IMR-90 (cell line): Measurements from ENCODE around the gene EMID1. TPM values are rescaled to one million over a fixed set of nuclear protein-coding genes. Genes with fewer than 3 reads are reported as not detected.

Experiments used
- ATAC-seq: fragments of 200-7000 bp; cut with Tn5 transposase; 2 replicates; pipeline ENCODE4 v1.9.1; 2020; ENCODE audit warnings: low read depth, mild to moderate bottlenecking, moderate library complexity
- BruUV-seq: library from RNA; stranded (reverse); fragments of 400-500 nt; replicated peaks from 2 replicates; lab custom pipeline; 2021; lab: Mats Ljungman, UMichigan
- CTCF ChIA-PET: fragments of 300-600 bp; formaldehyde crosslinking; extraction: SDS; loops from one replicate; lab custom pipeline; 2021; ENCODE audit warnings: antibody characterized with exemption; lab: Yijun Ruan, JAX
- POLR2A ChIA-PET: fragments of 300-600 bp; sonication (Branson Sonifier 250); formaldehyde crosslinking; loops from one replicate; lab custom pipeline; 2022; ENCODE audit warnings: antibody characterized with exemption; ENCODE audit not compliant: unreplicated experiment; lab: Charles Lee
- DNase-seq: peaks from one replicate; pipeline ENCODE4 v3.0.0; 2013
- H2AFZ ChIP-seq: replicated peaks from 2 replicates; pipeline ENCODE3; 2013; ENCODE audit warnings: low read length, mild to moderate bottlenecking; ENCODE audit not compliant: poor library complexity
- H2AK5ac ChIP-seq: 2 replicates; pipeline ENCODE4 v1.6.1; 2013; ENCODE audit warnings: low read depth, low read length, inconsistent platforms
- H2AK9ac ChIP-seq: replicated peaks from 2 replicates; pipeline ENCODE3; 2013; ENCODE audit warnings: mild to moderate bottlenecking, low read depth, low read length, moderate library complexity; ENCODE audit not compliant: poor library complexity
- H2BK120ac ChIP-seq: 2 replicates; pipeline ENCODE4 v1.6.1; 2013; ENCODE audit warnings: low read depth, low read length, inconsistent platforms
- H2BK15ac ChIP-seq: 3 replicates; pipeline ENCODE4 v1.6.1; 2013; ENCODE audit warnings: low read depth, low read length, inconsistent platforms
- H2BK20ac ChIP-seq: 2 replicates; pipeline ENCODE4 v1.6.1; 2013; ENCODE audit warnings: low read depth, mild to moderate bottlenecking, inconsistent platforms, low read length, moderate library complexity
- H2BK5ac ChIP-seq: 2 replicates; pipeline ENCODE4 v1.6.1; 2013; ENCODE audit warnings: mild to moderate bottlenecking, low read depth, low read length, inconsistent platforms; ENCODE audit not compliant: poor library complexity, severe bottlenecking
- H3K14ac ChIP-seq: replicated peaks from 2 replicates; pipeline ENCODE4 v1.6.1; 2013; ENCODE audit warnings: low read depth, low read length, inconsistent platforms
- H3K18ac ChIP-seq: 2 replicates; pipeline ENCODE4 v1.6.1; 2013; ENCODE audit warnings: low read depth, low read length, control low read depth
- H3K23ac ChIP-seq: 2 replicates; pipeline ENCODE4 v1.6.1; 2013; ENCODE audit warnings: low read depth, low read length, inconsistent platforms
- H3K27ac ChIP-seq: 2 replicates; pipeline ENCODE4 v1.5.1; 2013; ENCODE audit warnings: mild to moderate bottlenecking, control low read depth, low read length; ENCODE audit not compliant: insufficient read depth
- H3K27me3 ChIP-seq: 2 replicates; pipeline ENCODE4 v1.6.1; 2013; ENCODE audit warnings: low read length; ENCODE audit not compliant: control insufficient read depth, insufficient read depth
- H3K36me3 ChIP-seq: 2 replicates; pipeline ENCODE4 v1.6.1; 2013; ENCODE audit warnings: low read length, mixed read lengths; ENCODE audit not compliant: control insufficient read depth, insufficient read depth
- H3K4ac ChIP-seq: 2 replicates; pipeline ENCODE4 v1.6.1; 2013; ENCODE audit warnings: low read depth, low read length, inconsistent platforms
- H3K4me1 ChIP-seq: 2 replicates; pipeline ENCODE4 v1.6.1; 2013; ENCODE audit warnings: low read length, mixed read lengths; ENCODE audit not compliant: control insufficient read depth, insufficient read depth
- H3K4me2 ChIP-seq: 2 replicates; pipeline ENCODE4 v1.6.1; 2013; ENCODE audit warnings: low read depth, mild to moderate bottlenecking, control low read depth, low read length, moderate library complexity
- H3K4me3 ChIP-seq: 2 replicates; pipeline ENCODE4 v1.5.1; 2013; ENCODE audit warnings: low read depth, mild to moderate bottlenecking, control low read depth, low read length, moderate library complexity; ENCODE audit not compliant: insufficient read depth
- H3K56ac ChIP-seq: 2 replicates; pipeline ENCODE4 v1.6.1; 2013; ENCODE audit warnings: low read length, inconsistent platforms; ENCODE audit not compliant: insufficient read depth; ENCODE audit errors: extremely low read depth
- H3K79me1 ChIP-seq, 2 experiments: 2 replicates each; pipeline ENCODE4 v1.6.1; 2013; ENCODE audit warnings: low read length in 2 of 2, inconsistent platforms in 1 of 2, low read depth in 1 of 2
- H3K9ac ChIP-seq: 2 replicates; pipeline ENCODE4 v1.6.1; 2013; ENCODE audit warnings: low read depth, low read length, control low read depth
- H3K9me1 ChIP-seq: 2 replicates; pipeline ENCODE4 v1.6.1; 2013; ENCODE audit warnings: low read length, inconsistent platforms; ENCODE audit not compliant: insufficient read depth
- H3K9me3 ChIP-seq: 2 replicates; pipeline ENCODE4 v1.6.1; 2013; ENCODE audit warnings: low read length; ENCODE audit not compliant: control insufficient read depth, insufficient read depth
- H4K20me1 ChIP-seq: 2 replicates; pipeline ENCODE4 v1.6.1; 2013; ENCODE audit warnings: low read length, inconsistent platforms; ENCODE audit not compliant: insufficient read depth
- H4K5ac ChIP-seq: 2 replicates; pipeline ENCODE4 v1.6.1; 2013; ENCODE audit warnings: mild to moderate bottlenecking, low read depth, low read length, control low read depth
- H4K8ac ChIP-seq, 2 experiments: 2 replicates each; pipeline ENCODE4 v1.6.1; 2013; ENCODE audit warnings: low read depth in 2 of 2, low read length in 2 of 2, control low read depth in 1 of 2, inconsistent platforms in 1 of 2
- H4K91ac ChIP-seq: 2 replicates; pipeline ENCODE4 v1.6.1; 2013; ENCODE audit warnings: low read depth, low read length, inconsistent platforms; ENCODE audit not compliant: insufficient read depth
- BHLHE40 ChIP-seq: fragments of 150-350 bp; IDR thresholded peaks from 2 replicates; pipeline ENCODE4 v1.6.1; 2016; ENCODE audit warnings: mild to moderate bottlenecking, low read depth, low read length
- CEBPB ChIP-seq: IDR thresholded peaks from 2 replicates; pipeline ENCODE4 v1.6.1; 2012; ENCODE audit warnings: low read depth, low read length, improper control_type of control experiment
- CHD1 ChIP-seq: IDR thresholded peaks from 2 replicates; pipeline ENCODE4 v1.6.1; 2012; ENCODE audit warnings: low read depth, low read length, improper control_type of control experiment
- MAFK ChIP-seq: IDR thresholded peaks from 2 replicates; pipeline ENCODE4 v1.6.1; 2012; ENCODE audit warnings: low read depth, low read length, improper control_type of control experiment
- NFE2L2 ChIP-seq: fragments of 150-350 bp; IDR thresholded peaks from 2 replicates; pipeline ENCODE4 v1.6.1; 2016; ENCODE audit warnings: low read depth, mild to moderate bottlenecking, low read length
- POLR2A ChIP-seq: IDR thresholded peaks from 2 replicates; pipeline ENCODE4 v1.6.1; 2012; ENCODE audit warnings: mild to moderate bottlenecking, low read depth, low read length
- RAD21 ChIP-seq: IDR thresholded peaks from 2 replicates; pipeline ENCODE4 v1.6.1; 2012; ENCODE audit warnings: low read length, improper control_type of control experiment
- RCOR1 ChIP-seq: IDR thresholded peaks from 2 replicates; pipeline ENCODE4 v1.6.1; 2012; ENCODE audit warnings: mild to moderate bottlenecking, low read length, improper control_type of control experiment; ENCODE audit not compliant: insufficient replicate concordance
- RFX5 ChIP-seq: IDR thresholded peaks from 2 replicates; pipeline ENCODE4 v1.8.0; 2012; ENCODE audit warnings: low read depth, mild to moderate bottlenecking, low read length, moderate library complexity
- SMC3 ChIP-seq: fragments of 150-350 bp; IDR thresholded peaks from 2 replicates; pipeline ENCODE4 v1.6.1; 2016; ENCODE audit warnings: low read depth, mild to moderate bottlenecking, antibody characterized with exemption, low read length, moderate library complexity
- whole genome bisulfite sequencing, 2 experiments: methylation state at CpG; one replicate each; pipeline versions ENCODE4 v1.1.5 to v1.1.7; 2013; ENCODE audit warnings: missing lambda C conversion rate in 2 of 2; ENCODE audit not compliant: insufficient read length in 1 of 2; ENCODE audit errors: extremely low coverage in 2 of 2; 5-methylcytosine and 5-hydroxymethylcytosine counted together
- dilution Hi-C: fragments of 300-500 bp; cut with HindIII; formaldehyde crosslinking; loops from one replicate; pipeline ENCODE4 v1.14.3; 2018; ENCODE audit warnings: low sequenced_read_pairs; ENCODE audit not compliant: unreplicated experiment
- in situ Hi-C: fragments of 300-500 bp; cut with MboI; formaldehyde crosslinking; loops from 3 replicates; pipeline ENCODE4 v1.14.3; 2019; ENCODE audit warnings: low sequenced_read_pairs, inconsistent platforms, mixed read lengths
- intact Hi-C: fragments of 100-400 bp; cut with micrococcal nuclease; formaldehyde crosslinking; loops from 2 replicates; pipeline ENCODE4 v1.10.0; 2022
- polyA plus RNA-seq, 3 experiments: library from polyadenylated mRNA; depleted of rRNA; stranded (reverse); fragments of >200 nt; gene quantifications; 2 replicates each; pipeline ENCODE4 v1.2.3, GENCODE V29; 2012; ENCODE audit warnings: low replicate concordance in 1 of 3
- total RNA-seq: library from RNA; depleted of rRNA; stranded (reverse); fragments of >200 nt; gene quantifications from 2 replicates; pipeline ENCODE4 v1.2.3, GENCODE V29; 2012
- TF ChIP-seq, protein P1 (sequence below): conservative IDR thresholded peaks from 2 replicates; pipeline ENCODE4 v1.5.1; 2012; ENCODE audit warnings: mild to moderate bottlenecking, low read depth, low read length, improper control_type of control experiment
- TF ChIP-seq, protein P2 (sequence below): fragments of 150-350 bp; IDR thresholded peaks from 2 replicates; pipeline ENCODE4 v1.6.1; 2017; ENCODE audit warnings: mild to moderate bottlenecking, antibody characterized with exemption, low read length, low read depth

The EMID1 gene
- total and polyA plus RNA-seq, 2 of the 4 experiments (the other 2 are of a cell fraction): 0.54 to 1.3 TPM

DNA sequence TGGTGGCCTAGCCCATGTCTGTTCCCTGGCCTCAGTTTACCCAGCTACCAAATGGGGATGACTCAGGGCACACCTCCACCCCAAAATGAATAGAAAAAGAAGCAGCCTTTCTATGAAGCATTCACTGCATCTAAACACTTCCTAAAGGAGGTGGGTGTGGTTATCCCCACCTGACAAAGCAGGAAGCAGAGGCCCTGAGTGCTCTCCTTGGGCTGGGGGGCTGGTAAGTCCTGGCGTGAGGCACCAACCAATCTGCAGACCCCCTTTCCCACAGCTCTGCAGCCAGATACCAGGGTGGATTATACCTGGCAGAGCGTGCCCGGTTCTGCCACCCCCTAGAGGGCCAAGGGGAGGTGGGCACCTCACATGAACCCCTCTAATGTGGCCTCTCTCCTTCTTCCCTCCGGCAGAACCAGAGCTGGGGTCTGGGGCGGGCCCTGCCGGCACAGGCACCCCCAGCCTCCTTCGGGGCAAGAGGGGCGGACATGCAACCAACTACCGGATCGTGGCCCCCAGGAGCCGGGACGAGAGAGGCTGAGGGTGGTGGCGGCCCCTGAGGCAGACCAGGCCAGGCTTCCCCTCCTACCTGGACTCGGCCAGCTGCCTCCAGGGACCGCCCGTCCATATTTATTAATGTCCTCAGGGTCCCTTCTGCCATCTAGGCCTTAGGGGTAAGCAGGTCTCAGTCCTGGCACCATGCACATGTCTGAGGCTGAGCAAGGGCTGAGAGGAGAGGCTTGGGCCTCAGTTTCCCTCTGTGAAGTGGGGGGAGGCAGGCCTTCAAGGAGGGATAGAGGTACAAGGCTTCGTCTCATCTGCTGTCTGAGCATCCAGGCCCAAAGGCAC is 52.9 kb downstream of the EMID1 start:
- Histone ChIP-seq H3K4ac (no peak overlapping the region), H3K4me1 (no peaks in the 10 kb centered on the region), H3K4me2 (no peak overlapping the region), H4K91ac (no peak overlapping the region), H3K9ac (no peak overlapping the region), H3K27me3 (no peaks in the 10 kb centered on the region), H3K27ac (no peak overlapping the region), H4K20me1 (no peaks in the 10 kb centered on the region), H2AK9ac (peak overlapping the region; percentile 37), H4K5ac (no peak overlapping the region), H2AFZ (peak overlapping the region; percentile 43), H3K36me3 (peaks cover 9% of the 10 kb centered on the region), H2BK5ac (no peak overlapping the region), H3K9me1 (0 out of 2 replicates have a peak, but pooled peaks cover 2% of the 10 kb centered on the region), H3K79me1 (no peaks in the 10 kb centered on the region), H2BK120ac (no peak overlapping the region), H3K9me3 (no peaks in the 10 kb centered on the region), H3K4me3 (no peak overlapping the region), H2BK15ac (no peak overlapping the region), H4K8ac (no peak overlapping the region), H3K56ac (no peak overlapping the region), H3K18ac (no peak overlapping the region), H3K14ac (no peak overlapping the region), H2BK20ac (no peak overlapping the region), H2AK5ac (no peak overlapping the region), H3K23ac (no peak overlapping the region)
- intact Hi-C loops: no loop called here
- TF ChIP-seq POLR2A (no peak), CHD1 (no peak), RFX5 (no peak), NFE2L2 (no peak), BHLHE40 (no peak), RCOR1 (no peak), RAD21 (no peak), SMC3 (no peak), MAFK (no peak), CEBPB (no peak)
- TF ChIP-seq, protein P1, sequence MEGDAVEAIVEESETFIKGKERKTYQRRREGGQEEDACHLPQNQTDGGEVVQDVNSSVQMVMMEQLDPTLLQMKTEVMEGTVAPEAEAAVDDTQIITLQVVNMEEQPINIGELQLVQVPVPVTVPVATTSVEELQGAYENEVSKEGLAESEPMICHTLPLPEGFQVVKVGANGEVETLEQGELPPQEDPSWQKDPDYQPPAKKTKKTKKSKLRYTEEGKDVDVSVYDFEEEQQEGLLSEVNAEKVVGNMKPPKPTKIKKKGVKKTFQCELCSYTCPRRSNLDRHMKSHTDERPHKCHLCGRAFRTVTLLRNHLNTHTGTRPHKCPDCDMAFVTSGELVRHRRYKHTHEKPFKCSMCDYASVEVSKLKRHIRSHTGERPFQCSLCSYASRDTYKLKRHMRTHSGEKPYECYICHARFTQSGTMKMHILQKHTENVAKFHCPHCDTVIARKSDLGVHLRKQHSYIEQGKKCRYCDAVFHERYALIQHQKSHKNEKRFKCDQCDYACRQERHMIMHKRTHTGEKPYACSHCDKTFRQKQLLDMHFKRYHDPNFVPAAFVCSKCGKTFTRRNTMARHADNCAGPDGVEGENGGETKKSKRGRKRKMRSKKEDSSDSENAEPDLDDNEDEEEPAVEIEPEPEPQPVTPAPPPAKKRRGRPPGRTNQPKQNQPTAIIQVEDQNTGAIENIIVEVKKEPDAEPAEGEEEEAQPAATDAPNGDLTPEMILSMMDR: no peak
- TF ChIP-seq, protein P2, sequence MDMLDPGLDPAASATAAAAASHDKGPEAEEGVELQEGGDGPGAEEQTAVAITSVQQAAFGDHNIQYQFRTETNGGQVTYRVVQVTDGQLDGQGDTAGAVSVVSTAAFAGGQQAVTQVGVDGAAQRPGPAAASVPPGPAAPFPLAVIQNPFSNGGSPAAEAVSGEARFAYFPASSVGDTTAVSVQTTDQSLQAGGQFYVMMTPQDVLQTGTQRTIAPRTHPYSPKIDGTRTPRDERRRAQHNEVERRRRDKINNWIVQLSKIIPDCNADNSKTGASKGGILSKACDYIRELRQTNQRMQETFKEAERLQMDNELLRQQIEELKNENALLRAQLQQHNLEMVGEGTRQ: no peak
- ATAC-seq: no peak
- dilution Hi-C loops: no loop called here
- in situ Hi-C loops: no loop called here
- ChIA-PET CTCF (no interaction called here), POLR2A (interaction anchor here (0.7 kb wide), 1 partner anchor 65 kb away, joined by 4 read pairs; no protein-coding TSS in a partner anchor)
- BruUV-seq: no TSS peak
- no peak for DNase-seq
- WGBS, 2 experiments: 97% methylated on average over 7 of the region's 17 CpGs; no CpG with 5 or more reads in 1 of the 2 experiments
